Gastrocnemius medialis (tissue), 4 donors: ENCODE data around the gene NUMB.

Experiments used
- CTCF ChIP-seq, 5 experiments: fragments of 450-650 bp in 3 of 5; fragments of 200-600 bp in 2 of 5; sonication (generic) in 2 of 5; IDR thresholded peaks in 4 of 5; conservative IDR thresholded peaks in 1 of 5; 1 replicate in 4 of 5; 2 replicates in 1 of 5; pipeline ENCODE4 v1.5.1; 2016 to 2019; ENCODE audit warnings: antibody characterized with exemption in 5 of 5, mild to moderate bottlenecking in 3 of 5, moderate library complexity in 3 of 5
- POLR2A ChIP-seq, 2 donors: fragments of 450-650 bp; IDR thresholded peaks; one replicate each; pipeline ENCODE4 v1.6.1; 2017; ENCODE audit warnings: antibody characterized with exemption in 2 of 2, mild to moderate bottlenecking in 2 of 2, moderate library complexity in 2 of 2

- TF ChIP-seq CTCF (IDR thresholded peaks at IDR 0.05 in 4 of 5, conservative IDR thresholded peaks at IDR 0.05 in 1 of 5) (no peak), POLR2A (IDR thresholded peaks at IDR 0.05) (no peak)
Observed at GRCh38 chr14:73234586-73235394, 223.6 kb downstream of the NUMB start.
